NCI-H1417 (cell line): ENCODE results near the gene HIBCH.
"Not testable (repeated sequence)": the region's sequence is repeated elsewhere in the genome, so short reads cannot be mapped to it uniquely, and the experiment has no call there.

Source experiments
- DNase-seq, 3 experiments: peaks; one replicate each; lab custom pipeline; 2025; lab: John Stamatoyannopoulos, UW

HIBCH gene

DNA sequence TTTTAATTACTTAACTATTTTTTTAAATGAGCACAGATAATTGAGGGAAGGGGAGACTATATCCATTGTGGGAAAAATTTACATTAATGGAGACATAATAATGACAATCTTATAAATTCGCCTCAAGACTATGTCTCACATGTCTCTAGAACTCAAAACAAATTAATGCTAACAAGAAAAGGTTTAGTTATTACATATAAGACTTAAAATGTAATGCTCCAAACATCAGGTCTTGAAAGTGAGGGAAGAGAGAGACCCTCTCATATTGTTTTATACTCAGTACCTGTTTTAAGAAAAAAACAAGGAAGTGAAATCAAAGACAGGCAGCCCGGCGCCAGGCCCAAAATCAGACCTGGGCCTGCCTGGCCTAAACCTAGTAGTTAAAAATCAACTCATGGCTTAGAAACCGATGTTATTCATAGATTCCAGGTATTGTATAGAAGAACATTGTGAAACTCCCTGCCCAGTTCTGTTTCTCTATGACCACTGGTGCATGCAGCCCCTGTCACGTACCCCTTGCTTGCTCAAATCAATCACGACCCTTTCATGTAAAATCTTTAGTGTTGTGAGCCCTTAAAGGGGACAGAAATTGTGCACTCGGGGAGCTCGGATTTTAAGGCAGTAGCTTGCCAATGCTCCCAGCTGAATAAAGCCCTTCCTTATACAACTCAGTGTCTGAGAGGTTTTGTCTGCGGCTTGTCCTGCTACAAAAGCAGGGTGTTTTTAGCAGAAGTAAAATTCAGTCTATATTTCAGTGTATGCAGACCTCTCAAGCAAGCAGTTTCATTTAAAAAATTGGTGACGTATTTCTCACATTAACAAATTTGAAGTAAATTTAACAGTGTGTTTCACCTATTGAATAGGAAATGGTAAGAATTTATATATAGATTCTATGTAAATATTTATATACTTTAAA is 161.8 kb downstream of the HIBCH start:
- not testable (repeated sequence) for DNase-seq

DNA sequence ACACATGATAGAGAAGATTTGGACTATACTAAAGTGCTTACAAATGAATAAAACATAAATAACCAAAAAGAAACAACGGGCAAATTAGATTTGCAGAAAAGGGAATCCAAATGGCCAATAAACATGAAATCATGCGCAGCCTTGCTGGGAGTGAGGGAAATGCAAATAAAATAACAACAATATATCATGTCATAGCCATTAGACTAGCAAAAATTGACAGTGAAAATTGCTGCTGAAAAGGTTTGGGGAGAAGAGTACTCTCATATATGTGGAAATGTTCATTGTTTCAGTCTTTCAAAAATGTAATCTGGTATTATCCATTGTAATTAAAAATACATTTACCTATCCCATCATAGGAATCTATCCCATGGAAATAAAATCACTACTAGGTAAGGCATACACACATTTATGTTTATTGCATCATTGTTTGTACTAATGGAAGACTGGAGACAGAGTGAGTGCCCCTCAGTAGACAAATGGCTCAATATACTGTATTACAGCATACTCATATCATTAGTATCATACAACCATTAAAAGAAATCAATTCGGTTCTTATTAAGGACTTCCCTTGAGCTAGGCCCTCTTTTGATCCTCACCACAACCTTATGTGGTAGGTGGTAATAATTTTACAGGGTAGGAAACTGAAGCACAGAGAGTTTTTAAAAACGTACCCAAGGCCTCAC is 163.0 kb downstream of the HIBCH start:
- no peak for DNase-seq
